ENCODE data around the gene FBXO31. TPM values are rescaled to one million over a fixed set of nuclear protein-coding genes. Genes with fewer than 3 reads are reported as not detected.
"Not testable (repeated sequence)": the region's sequence is repeated elsewhere in the genome, so short reads cannot be mapped to it uniquely, and the experiment has no call there.

FBXO31 gene
- total RNA-seq, 2 donors from 2014 or later: 57.9 to 161 TPM

GRCh38 chr16:87380881-87381280 is 2.7 kb downstream of the FBXO31 start:
- no peaks in the 10 kb centered on the region for H3K36me3 ChIP-seq
- TF ChIP-seq, protein P1, sequence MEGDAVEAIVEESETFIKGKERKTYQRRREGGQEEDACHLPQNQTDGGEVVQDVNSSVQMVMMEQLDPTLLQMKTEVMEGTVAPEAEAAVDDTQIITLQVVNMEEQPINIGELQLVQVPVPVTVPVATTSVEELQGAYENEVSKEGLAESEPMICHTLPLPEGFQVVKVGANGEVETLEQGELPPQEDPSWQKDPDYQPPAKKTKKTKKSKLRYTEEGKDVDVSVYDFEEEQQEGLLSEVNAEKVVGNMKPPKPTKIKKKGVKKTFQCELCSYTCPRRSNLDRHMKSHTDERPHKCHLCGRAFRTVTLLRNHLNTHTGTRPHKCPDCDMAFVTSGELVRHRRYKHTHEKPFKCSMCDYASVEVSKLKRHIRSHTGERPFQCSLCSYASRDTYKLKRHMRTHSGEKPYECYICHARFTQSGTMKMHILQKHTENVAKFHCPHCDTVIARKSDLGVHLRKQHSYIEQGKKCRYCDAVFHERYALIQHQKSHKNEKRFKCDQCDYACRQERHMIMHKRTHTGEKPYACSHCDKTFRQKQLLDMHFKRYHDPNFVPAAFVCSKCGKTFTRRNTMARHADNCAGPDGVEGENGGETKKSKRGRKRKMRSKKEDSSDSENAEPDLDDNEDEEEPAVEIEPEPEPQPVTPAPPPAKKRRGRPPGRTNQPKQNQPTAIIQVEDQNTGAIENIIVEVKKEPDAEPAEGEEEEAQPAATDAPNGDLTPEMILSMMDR (IDR thresholded peaks at IDR 0.05): no peak

DNA sequence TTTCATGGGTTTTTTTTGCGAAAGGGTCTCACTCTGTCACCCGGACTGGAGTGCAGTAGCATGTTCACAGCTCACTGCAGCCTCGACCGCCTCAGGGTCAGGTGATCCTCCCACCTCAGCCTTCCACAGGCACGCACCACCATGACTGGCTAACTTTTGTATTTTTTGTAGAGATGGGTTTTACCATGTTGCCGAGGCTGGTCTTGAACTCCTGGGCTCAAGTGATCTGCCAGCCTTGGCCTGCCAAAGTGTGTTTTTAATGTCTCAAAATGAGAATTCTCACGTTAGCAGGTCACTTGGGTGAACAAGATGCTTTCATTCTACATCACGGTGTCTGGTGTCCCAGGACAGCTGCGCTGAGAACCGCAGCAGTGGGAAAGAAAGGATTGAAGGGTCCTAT is 3.2 kb downstream of the FBXO31 start:
- Histone ChIP-seq H3K27ac (peak overlapping the region; percentile 40 to 90), H3K27me3 (replicated peaks; ENCODE audit: insufficient read depth) (no peaks in the 10 kb centered on the region), H3K9me3 (no peaks in the 10 kb centered on the region), H3K36me3 (no peaks in the 10 kb centered on the region), H3K4me3 (peak overlapping the region; percentile 82), H3K4me1 (ENCODE audit: control insufficient read depth in 1 of 2, low read depth in 2 of 2) (peaks cover 16 to 54% of the 10 kb centered on the region in 2 donors)
- DNase-seq (ENCODE audit: low spot score): no peak
- ATAC-seq (ENCODE audit: insufficient number of reproducible peaks, low FRiP score, low read depth): no peak
- TF ChIP-seq, protein P1 (IDR thresholded peaks at IDR 0.05): no peak

More at GRCh38 chr16:87380881-87381280, 2.7 kb downstream of the FBXO31 start:
- ATAC-seq (ENCODE audit: insufficient number of reproducible peaks, low FRiP score, low read depth) (no peak), DNase-seq (ENCODE audit: low spot score) (no peak)
- Histone ChIP-seq H3K4me1 (ENCODE audit: control insufficient read depth in 1 of 2, low read depth in 2 of 2) (peaks cover 13 to 49% of the 10 kb centered on the region in 2 donors), H3K27ac (peak overlapping the region; percentile 40 to 90), H3K4me3 (peak overlapping the region; percentile 82), H3K27me3 (replicated peaks; ENCODE audit: insufficient read depth) (no peaks in the 10 kb centered on the region), H3K9me3 (no peaks in the 10 kb centered on the region)

- H3K27me3 ChIP-seq (replicated peaks; ENCODE audit: insufficient read depth); H3K9me3 ChIP-seq; H3K4me3 ChIP-seq; DNase-seq (ENCODE audit: low spot score); H3K36me3 ChIP-seq; H3K27ac ChIP-seq; ATAC-seq (ENCODE audit: insufficient number of reproducible peaks, low FRiP score, low read depth): not testable (repeated sequence)
- peaks cover 19 to 59% of the 10 kb centered on the region in 2 donors for H3K4me1 ChIP-seq (ENCODE audit: control insufficient read depth in 1 of 2, low read depth in 2 of 2)
These were observed 4.2 kb downstream of the FBXO31 start for GRCh38 chr16:87379312-87379752.

DNA sequence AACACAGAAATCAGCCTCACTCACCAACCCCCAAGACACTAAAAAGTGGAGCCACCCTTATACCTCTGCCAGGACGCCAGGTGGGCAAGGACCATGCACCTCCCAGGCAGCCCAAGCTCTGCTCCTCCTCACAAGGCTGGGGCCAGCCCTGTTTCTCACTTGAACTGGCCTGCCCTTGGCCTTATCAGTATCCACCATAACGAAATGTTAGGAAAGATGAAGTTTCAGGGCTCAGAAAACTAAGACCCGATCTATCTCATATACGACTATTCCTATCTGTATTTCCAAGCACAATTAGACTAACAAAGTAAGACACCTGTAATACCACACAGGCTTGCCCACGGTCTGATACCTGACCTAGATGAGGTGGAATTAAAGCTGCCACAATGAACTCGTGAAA is 6.9 kb downstream of the FBXO31 start:
- no peaks in the 10 kb centered on the region for H3K27me3 ChIP-seq (replicated peaks; ENCODE audit: insufficient read depth)
- H3K4me3 ChIP-seq: no peak overlapping the region
- DNase-seq (ENCODE audit: low spot score): no peak
- H3K27ac ChIP-seq: no peak overlapping the region
- ATAC-seq (ENCODE audit: insufficient number of reproducible peaks, low FRiP score, low read depth): no peak
- H3K9me3 ChIP-seq: no peaks in the 10 kb centered on the region
- no peaks in the 10 kb centered on the region for H3K36me3 ChIP-seq
- H3K4me1 ChIP-seq (ENCODE audit: control insufficient read depth in 1 of 2, low read depth in 2 of 2): peaks cover 15 to 68% of the 10 kb centered on the region in 2 donors
- TF ChIP-seq, protein P1 (IDR thresholded peaks at IDR 0.05): no peak

GRCh38 chr16:87375426-87376135 is 8.0 kb downstream of the FBXO31 start:
- no peak for ATAC-seq (ENCODE audit: insufficient number of reproducible peaks, low FRiP score, low read depth)
- H3K4me1 ChIP-seq (ENCODE audit: control insufficient read depth in 1 of 2, low read depth in 2 of 2): peaks cover 10 to 59% of the 10 kb centered on the region in 2 donors

More at GRCh38 chr16:87375426-87376135, 8.0 kb downstream of the FBXO31 start:
- no peak for DNase-seq (ENCODE audit: low spot score)
- Histone ChIP-seq H3K27me3 (replicated peaks; ENCODE audit: insufficient read depth) (no peaks in the 10 kb centered on the region), H3K36me3 (no peaks in the 10 kb centered on the region), H3K4me3 (peak overlapping the region; percentile 19), H3K27ac (no peak overlapping the region), H3K9me3 (no peaks in the 10 kb centered on the region)
- TF ChIP-seq, protein P1 (IDR thresholded peaks at IDR 0.05): no peak

Measured in thoracic aorta (tissue), 2 donors.